Measurements from ENCODE around the gene ONECUT2.
"Not testable (repeated sequence)": the region's sequence is repeated elsewhere in the genome, so short reads cannot be mapped to it uniquely, and the experiment has no call there.

Gene ONECUT2

DNA sequence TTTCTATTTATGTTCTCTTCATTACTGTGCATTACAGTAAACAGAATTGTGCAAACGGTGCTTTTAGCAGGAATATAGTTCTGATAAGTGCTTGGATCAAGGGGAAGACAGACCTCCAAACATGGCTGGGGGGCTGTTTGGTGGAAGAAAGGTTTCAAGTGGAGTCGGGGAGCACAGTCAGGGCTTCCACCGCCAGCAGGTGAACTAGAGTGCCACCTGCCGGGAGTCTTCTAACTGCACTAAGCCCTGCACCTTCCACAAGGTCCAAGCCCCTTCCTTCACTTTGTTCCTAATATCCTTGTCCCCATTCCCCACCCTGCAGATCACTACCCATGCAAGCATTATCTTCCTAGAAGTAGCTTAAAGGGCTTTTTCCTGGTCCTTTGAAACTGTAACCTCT is 11.1 kb downstream of the ONECUT2 start:
- DNase-seq (ENCODE audit: low read depth in 3 of 3), result no peak

DNA sequence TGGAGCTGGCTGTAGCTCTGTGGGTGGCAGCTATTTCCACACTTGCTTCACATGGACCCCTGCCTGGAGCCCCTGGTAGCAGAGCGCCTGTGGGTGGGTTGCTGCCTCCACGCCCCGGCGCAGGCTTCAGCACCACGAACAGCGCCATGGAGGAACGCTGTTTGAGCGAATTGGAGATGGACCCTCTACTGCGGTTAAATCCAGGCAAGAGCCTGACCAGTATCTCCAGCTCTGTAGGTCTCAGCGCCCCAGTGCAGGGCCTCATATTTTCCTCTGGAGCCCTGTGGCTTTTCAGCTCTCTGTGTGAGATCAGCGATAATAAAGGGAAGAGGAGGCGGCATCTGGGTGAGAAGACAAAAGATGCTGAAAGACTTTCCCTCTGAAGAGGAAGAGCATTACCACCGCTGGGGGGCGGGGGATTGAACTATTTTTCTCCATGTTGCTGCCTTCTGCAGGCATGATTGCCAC is 12.0 kb downstream of the ONECUT2 start:
- DNase-seq (ENCODE audit: low read depth in 3 of 3), result no peak

DNA sequence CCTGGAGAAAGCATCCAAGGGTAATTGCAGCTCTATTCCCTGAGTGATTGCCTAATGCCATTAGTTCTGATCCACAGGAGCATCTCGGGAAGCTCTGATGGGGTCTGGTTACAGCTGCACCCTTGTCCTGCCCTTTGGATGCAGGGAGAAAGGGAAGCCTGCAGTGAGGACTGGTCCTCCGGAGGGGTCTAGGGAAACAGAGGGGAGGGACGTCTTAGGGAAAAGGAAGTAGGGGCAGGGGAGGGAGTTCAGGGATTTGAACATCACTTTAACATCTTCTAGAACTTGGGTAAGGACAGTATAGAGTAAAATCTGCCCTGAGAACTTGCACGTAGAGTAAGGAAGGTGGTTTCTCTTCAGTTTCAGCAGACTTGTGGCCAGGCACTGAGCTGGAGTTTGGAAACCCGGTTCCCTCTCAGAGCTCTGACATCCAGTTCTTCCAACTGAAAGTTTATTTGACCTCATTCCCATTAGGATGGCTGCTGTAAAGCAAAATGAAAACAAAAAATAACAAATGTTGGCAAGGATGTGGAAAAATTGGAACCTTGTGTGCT is 20.5 kb downstream of the ONECUT2 start:
- DNase-seq (ENCODE audit: low read depth in 3 of 3), result no peak

DNA sequence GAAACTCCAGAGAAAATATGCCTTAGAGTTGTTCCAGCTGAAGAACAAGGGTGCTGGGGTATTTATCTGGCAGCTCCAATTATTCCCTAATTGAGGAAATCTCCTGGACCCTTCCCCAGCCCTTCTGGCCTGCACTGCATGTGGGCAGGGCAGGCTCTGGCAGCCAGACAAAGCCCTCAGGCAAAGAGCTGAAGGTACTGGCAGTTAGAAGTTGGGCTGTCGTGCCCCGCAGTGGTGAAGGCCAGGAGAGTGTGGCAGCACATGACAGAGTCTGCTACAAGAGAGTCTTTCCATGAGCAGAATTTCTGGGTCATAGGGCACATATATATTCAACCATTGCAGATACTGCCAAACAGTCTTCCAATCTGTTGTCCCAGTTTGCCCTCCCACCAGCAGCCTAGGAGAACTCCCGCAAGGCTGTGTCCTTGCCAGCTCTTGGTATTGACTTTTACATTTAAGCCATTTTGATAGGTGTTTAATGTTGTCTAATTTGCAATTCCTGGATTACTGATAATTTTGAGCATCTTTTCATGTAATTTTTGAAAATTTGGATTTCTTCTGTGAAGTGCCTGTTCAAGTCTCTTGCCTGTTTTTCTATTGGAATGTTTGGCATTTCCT is 26.6 kb downstream of the ONECUT2 start:
- DNase-seq (ENCODE audit: low read depth in 3 of 3), result no peak

DNA sequence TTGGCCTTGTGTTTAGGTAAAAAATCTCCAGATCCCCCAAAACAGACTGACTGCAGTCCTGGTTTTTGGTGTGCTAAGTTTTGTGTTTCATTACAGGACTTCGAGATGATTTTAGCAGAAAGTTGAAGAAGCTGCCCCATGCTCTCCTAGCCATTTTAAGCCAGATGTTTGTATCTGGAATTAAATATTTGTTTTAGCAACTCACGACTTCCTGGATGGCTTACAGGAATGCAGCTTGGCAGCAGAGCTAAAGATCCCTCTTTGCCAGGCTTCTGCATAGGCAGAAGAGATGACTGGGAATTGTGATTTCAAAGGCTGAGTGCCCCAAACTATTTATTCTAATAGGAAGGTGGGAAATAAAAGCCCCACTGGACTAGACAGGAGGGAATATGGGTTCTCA is 31.1 kb downstream of the ONECUT2 start:
- no peak for DNase-seq (ENCODE audit: low read depth in 3 of 3)

DNA sequence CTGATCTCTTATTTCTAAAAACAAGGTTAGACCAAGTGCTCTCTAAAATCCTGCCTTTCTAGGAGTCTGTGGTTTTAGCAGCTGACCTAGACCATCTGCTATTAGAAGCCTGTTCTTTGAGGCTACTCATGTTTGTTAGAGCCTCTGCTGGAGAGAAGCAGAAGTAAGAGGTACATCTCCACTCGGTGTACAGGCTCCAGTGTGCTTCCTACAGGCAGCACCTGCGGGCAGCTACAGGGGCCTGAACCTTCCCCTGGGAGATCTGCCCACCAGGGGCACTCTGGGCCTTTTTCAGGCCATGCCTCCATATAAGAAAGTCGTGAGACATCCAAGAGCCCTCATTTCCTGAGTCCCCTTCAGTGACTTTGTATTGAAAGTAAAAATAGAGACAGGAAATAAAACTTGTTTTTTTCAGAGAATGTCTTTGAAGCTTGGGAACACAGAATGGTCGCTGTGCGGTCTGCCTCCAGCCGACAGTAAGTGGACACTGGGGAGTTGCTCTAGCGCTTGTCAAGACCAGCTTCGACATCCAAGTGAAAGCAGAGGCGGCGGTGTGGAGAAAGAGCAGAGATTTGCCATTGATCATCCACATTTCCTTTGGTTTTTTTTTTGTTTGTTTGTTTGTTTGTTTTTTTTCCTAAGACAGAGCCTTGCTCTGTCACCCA is 31.7 kb downstream of the ONECUT2 start:
- no peak for DNase-seq (ENCODE audit: low read depth in 3 of 3)

DNA sequence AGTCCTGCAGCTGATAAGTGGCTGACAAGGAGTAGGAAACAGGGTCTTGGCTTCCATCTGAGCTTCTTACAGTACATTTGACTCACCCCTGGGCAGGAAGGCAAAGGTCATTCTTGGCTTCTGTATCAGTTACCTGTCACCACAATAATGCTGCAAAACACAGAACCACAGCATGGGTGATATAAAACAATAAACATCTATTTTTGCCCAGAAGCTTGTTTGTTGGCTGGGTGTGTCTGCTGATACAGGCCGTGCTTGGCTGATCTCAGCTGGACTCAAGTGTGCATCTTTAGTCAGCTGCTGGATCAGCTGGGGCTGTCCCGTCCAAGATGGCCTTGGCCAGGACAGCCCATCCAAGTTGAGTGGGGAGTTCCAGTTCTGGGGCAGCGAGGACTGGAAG is 34.7 kb downstream of the ONECUT2 start:
- no peak for DNase-seq (ENCODE audit: low read depth in 3 of 3)

DNA sequence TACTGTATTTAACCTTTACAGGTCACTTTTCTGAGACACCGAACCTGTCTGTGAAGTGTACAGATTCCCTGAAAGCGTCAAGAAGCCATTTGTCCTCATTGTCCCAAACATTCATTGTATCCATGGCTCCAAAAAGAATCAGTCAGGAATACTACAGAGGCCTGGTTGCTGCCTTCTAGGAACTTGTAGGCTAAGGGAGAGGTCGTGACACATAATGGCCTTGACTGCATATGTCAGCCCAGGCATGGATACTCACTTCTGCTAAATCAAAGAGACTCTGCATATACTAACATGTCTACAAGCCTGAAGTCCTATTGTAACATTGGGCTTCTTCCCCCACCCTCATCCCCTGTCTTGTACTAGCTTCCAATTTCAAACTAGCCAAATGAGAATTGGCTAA is 40.2 kb downstream of the ONECUT2 start:
- no peak for DNase-seq (ENCODE audit: low read depth in 3 of 3)

DNA sequence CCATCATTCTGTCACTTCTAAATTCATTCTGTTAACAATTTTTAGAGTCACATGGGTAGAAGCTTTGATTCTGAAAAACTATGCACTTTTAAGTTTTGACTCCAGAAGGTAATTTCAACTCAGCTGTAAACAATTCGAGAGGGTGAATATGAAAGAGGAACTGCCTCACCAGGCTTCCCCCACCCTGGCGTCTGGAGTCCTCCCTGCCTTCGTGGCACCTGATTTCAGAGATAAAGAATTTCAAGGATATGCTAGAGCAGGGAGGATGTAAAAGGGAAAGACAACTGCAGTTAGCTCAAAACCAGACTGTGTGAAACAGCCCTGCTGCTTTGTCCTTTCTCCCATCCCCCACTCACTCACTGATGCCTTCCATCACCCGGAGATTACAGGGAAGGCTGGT is 40.7 kb downstream of the ONECUT2 start:
- DNase-seq (ENCODE audit: low read depth in 3 of 3), result no peak

DNA sequence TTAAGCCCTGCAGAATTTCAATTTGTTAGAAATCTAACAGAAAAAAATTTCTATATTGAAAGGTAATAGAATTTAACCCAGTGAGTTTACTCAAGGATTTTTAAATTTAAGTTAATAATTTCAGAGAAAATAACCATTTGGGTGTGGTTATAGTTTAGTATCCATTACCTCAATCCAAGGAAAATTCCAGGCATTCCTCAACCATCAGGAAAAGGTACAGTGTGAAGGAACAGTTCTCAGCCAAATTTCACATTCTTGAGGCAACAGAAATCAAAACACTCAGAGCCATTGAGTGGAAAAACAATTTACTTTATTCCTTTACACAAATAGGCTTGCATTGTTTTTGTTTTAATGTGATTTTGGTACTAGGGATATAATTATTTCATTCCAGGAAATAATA is 45.6 kb downstream of the ONECUT2 start:
- no peak for DNase-seq (ENCODE audit: low read depth in 3 of 3)

DNA sequence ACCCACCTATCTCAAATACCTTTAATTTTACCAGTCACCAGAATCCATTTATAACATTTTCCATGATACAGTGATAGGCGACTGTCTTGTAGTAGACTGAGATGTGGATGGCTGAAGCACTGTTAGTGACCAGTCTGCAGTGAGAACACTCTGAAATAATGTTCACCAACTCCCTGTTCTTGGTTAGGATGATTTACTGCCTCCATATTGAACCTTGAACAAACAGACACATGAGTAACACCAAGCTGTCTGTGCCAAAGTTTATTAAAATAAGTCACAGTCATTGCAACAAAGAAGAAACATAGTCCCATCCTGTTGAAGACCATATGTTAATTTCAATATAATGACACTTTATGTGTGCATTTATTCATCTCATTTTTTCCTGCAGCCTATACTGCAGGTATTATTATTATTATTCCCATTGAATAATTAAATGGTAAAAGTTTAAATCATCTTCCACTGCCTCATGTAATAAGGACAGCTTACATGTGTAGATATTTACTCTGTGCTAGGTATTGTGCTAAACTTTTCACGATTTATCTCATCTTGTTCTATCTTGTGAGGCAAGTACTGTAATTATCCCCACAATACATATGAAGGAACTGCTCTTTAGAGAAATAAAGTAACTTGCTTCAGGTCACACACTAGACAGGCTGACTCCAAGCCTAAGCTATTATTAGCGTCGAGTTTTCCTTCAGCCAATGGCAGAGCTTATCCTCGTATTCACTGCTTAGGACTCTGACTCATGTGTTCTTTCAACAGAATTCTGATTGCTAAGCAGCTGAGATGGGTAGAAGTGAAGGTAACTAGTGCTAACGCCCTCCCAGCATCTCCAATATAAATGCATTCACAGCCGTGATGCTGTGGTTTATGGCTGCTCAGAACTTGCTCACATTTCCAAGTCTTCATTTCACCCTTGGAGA is 62.5 kb downstream of the ONECUT2 start:
- DNase-seq (ENCODE audit: low read depth in 3 of 3), result no peak

DNA sequence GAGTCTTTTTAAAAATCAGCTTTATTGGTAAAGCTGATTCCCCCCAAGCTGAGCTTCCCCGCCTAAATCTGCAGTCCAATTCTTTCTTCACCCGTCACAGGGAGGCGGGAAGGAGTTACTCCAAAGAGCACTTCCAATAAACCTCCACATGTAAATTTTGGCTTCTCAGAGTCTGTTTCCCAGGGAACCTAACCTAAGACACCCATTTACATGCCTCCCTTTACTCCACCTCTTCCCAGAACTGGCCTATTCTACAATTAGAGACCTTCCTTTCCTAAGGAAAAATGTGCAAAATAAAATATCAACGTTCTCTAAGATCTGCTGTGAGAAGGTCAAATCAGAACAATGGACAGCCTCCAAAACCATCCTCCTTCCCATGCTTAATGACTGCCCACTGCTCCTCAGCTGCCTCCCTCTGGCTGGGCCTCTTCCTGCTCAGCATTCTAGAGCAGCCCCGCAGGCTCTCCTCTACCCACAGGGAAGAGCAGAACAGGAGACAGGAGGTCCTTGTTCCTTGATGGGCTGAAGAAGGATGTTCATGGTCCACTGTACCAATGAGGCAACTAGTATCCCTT is 63.6 kb downstream of the ONECUT2 start:
- DNase-seq (ENCODE audit: low read depth in 3 of 3), result no peak

DNA sequence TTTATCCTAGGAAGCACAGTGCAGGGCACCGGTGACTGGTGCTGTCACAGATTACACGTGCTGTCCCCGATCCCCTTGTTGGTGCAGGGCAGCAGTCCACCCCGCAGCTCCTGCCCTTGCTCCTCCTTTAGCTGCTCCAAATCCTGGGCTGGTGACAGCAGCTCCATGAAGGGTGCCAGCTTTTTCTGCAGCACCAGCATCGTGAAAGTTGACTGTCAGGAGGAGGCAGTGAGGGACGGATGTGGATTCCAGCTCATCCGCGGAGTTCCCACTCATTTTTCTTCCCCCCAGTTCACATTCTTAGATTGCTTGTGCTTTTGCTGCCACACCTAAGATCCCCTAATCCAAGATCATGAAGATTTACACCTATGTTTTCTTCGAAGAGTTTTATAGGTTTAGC is 67.5 kb downstream of the ONECUT2 start:
- DNase-seq (ENCODE audit: low read depth in 3 of 3), result no peak

DNA sequence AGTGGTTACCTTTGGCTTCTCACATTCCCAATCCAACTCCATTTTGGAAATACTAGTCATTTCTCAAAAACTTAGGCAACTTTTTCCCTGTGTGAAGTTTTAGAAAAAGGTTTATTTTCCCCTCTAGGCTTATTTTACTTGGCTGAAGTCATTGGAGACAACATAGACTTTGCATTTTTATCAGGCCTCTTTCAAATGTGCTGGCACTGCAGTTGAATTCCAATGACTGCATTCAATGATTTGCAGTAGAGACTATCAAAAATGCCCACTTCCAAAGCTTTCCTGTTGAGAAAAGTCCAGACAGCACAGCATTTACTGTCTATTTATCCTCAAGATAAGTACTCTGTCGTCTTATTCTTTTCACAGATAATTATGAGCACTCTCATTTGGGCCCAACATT is 70.1 kb downstream of the ONECUT2 start:
- no peak for DNase-seq (ENCODE audit: low read depth in 3 of 3)

DNA sequence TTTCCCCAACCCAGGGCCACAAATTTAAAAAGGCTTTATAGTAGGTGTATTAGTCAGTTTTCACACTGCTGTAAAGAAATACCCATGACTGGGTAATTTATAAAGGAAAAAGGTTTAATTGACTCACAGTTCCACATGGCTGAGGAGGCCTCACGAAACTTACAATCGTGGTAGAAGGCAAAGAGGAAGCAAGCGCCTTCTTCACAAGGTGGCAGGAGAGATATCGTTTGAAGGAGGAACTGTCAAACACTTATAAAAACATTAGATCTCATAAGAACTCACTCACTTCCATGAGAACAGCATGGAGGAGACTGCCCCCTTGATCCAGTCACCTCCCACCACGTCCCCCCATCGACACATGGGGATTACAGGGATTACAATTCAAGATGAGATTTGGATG is 80.9 kb downstream of the ONECUT2 start:
- DNase-seq (ENCODE audit: low read depth in 3 of 3), result no peak

DNA sequence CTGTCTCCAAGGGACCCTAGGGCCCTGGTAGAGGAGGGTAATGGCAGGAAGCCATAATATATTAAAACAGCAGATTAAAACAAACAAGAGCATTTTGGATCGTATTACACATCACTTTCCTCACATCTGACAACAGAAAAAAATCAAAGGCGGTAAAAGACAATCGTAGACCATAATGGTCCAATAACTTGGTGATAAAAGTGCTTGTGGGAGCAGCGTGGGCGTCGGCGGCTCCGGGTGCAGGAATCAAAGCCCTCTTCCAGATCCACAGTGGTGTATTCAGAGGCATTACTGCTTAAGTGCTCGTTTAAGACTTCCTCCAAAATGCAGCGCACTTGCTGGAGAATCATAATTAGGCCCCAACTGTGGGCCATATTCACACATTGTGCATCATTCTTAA is 83.4 kb downstream of the ONECUT2 start:
- no peak for DNase-seq (ENCODE audit: low read depth in 3 of 3)

DNA sequence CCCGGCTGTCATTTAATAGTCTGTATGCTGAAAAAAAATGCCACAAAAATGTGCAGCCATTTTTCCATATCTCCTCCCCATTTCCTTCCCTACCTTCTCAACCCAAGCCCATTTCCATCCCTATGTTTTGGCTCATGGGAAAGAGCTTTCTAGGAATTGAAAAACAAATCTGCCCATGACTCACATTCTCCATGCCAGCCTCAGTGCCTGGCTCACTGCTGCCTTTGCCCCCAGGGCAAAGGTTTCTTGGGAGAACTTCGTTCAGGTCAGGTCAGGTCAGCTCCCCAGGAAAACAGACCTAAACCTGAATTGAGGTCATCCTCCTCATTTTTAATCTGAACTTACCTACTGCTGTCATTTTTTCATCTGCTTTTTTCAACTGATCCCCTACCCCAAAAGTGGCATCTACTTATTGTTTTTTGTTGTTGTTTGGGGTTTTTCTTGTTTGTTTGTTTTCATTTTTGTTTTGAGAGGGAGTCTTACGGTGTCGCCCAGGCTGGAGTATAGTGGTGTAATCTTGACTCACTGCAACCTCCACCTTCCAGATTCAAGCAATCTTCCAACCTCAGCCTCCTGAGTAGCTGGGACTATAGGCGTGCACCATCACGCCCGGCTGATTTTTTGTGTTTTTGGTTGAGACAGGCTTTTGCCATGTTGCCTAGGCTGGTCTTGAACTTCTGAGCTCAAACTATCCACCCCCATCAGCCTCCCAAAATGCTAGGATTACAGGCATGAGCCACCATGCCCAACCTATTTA is 84.7 kb downstream of the ONECUT2 start:
- no peak for DNase-seq (ENCODE audit: low read depth in 3 of 3)

DNA sequence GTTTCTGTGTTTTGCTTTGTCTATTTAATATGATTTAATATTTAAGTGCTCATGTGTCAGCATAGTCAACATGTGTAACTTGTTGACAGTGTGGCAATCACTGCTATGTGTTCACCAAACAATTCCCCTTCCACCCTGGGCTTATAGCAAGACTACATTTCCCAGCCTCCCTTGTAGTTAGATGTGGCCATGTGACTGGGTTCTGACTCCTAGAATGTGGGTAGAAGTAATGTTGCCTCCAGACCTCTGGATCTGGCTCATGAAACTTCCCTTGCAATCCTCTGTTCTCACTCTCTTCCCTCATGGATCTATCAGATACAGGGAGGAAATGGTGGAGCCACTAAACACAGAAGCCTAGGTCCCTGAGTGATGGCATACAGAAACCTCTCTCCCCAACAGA is 87.2 kb downstream of the ONECUT2 start:
- not testable (repeated sequence) for DNase-seq (ENCODE audit: low read depth in 3 of 3)

DNA sequence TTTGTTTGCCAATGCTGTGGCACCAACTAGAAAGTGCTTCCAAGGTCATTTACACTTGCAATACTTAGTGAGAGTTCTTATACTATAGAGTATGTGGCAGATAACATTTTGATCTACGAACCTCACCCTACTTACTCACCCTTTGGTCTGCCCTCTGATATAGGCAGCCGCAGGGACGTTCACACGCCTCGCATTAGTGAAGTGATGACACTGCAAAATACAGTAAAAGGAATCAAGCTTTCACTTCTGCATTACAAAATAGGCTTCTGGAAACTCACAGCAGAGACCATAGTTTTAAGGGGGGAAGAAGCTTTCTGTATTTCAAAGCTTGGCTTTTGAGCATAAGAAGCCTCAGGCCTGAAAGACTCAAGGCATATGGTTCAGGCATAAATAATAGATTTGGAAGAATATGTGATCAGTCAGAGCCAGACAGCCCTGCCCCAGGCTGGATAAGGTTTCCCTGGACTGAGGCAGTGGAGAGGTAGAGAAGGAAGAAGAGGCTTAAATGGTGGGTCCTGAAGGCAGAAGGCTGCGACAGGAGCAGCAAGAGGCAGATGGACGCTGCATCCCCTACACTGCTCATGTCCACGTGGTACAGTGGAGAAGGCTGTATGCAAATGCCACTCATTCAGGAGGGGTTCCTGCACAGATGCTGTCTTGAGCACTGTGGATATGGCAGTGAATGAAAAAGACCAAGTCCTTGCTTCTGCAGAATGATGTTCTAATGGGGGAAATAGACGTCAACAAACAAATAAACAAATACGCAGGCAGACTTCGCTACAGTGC is 88.2 kb downstream of the ONECUT2 start:
- no peak for DNase-seq (ENCODE audit: low read depth in 3 of 3)

DNA sequence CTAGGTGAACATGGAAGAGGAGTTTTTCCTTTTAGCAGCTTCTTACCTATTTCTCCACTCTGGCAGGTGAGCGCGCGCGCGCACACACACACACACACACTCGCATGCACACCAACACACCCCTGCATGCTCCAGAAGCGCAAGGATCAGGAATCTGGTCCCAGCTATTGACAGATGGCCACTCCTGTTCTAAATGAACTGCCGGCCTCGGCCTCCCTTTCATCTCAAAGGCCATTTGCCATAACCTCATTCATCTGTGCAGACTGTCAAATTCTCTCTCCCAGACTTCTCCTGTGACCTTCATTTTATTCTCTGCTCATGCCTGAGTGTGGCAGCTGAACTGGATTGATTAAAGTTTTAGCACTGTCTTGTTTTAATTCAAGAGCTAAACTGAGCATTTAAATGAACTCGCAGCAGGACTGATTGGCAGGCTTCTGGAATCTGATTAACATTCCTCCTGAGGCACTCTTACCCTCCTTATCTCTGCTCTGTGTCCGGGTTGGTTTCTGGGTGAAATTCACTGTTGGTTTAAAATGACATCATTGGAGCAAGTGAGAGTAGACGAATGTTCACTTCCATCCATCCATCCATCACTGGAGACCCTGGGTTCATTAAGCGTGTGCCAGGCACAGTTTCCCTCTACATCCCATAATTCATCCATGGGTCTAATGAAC is 92.5 kb downstream of the ONECUT2 start:
- no peak for DNase-seq (ENCODE audit: low read depth in 3 of 3)
